HG03039 (cell line): ENCODE measurements around the gene ARL8A.
"Not testable (repeated sequence)": the region's sequence is repeated elsewhere in the genome, so short reads cannot be mapped to it uniquely, and the experiment has no call there.

Experiments
- ATAC-seq: cut with Tn5 transposase; IDR thresholded peaks from one replicate; pipeline ENCODE4 v1.9.1; 2021; ENCODE audit warnings: mild to moderate bottlenecking, moderate library complexity; ENCODE audit not compliant: unreplicated experiment

The ARL8A gene

GRCh38 chr1:202121006-202121405 lies 23.5 kb downstream of the ARL8A start:
- ATAC-seq = no peak

- no peak for ATAC-seq
Measured at GRCh38 chr1:202117898-202118371, 26.6 kb downstream of the ARL8A start.

- no peak for ATAC-seq
Measured at GRCh38 chr1:202116287-202116686, 28.2 kb downstream of the ARL8A start.

- ATAC-seq = no peak
Measured at GRCh38 chr1:202113690-202114300, 30.7 kb downstream of the ARL8A start.

- ATAC-seq = no peak
Measured at GRCh38 chr1:202112859-202113689, 31.5 kb downstream of the ARL8A start.

- not testable (repeated sequence) for ATAC-seq
Measured at GRCh38 chr1:202111589-202111988, 32.9 kb downstream of the ARL8A start.

- ATAC-seq = no peak
Measured at GRCh38 chr1:202110977-202111376, 33.6 kb downstream of the ARL8A start.

- no peak for ATAC-seq
Measured at GRCh38 chr1:202107801-202108731, 36.5 kb downstream of the ARL8A start.

- ATAC-seq = no peak
Measured at GRCh38 chr1:202107321-202107761, 37.2 kb downstream of the ARL8A start.

- no peak for ATAC-seq
Measured at GRCh38 chr1:202106340-202107254, 37.9 kb downstream of the ARL8A start.

GRCh38 chr1:202105571-202106339 lies 38.8 kb downstream of the ARL8A start:
- ATAC-seq = no peak

- no peak for ATAC-seq
Measured at GRCh38 chr1:202104073-202104472, 40.5 kb downstream of the ARL8A start.

GRCh38 chr1:202101184-202101583 lies 43.4 kb downstream of the ARL8A start:
- ATAC-seq = no peak

GRCh38 chr1:202093858-202094257 lies 50.7 kb downstream of the ARL8A start:
- ATAC-seq = no peak

GRCh38 chr1:202090994-202091393 lies 53.5 kb downstream of the ARL8A start:
- no peak for ATAC-seq

- ATAC-seq = no peak
Measured at GRCh38 chr1:202088206-202088605, 56.3 kb downstream of the ARL8A start.

GRCh38 chr1:202086579-202087350 lies 57.8 kb downstream of the ARL8A start:
- ATAC-seq = no peak

- ATAC-seq = no peak
Measured at GRCh38 chr1:202085682-202086373, 58.7 kb downstream of the ARL8A start.
